Measurements from ENCODE around the gene CIAO3.
A peak's percentile ranks its signal among the peaks of the same experiment; 100 is the strongest.

Gene CIAO3

DNA sequence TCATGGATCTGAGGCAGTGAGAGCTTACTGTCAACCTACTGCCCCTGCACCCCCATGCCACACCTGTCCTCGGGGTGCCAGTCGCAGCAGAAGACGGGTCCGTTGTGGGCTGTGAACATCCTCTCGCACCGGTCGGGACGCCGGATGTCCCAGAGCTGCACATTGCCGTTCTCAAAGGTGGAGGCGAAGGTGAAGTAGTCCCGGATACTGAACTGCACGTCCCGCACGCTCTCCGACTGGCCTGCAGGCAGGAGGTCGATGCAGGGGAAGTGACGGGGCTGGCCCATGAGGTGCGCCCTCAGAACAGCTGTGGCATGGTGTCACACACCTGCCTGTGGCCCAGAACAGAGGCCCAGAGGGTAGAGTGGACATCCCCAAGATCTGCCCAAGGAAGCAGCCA lies 53.3 kb downstream of the CIAO3 start:
- DNase-seq = no peak

DNA sequence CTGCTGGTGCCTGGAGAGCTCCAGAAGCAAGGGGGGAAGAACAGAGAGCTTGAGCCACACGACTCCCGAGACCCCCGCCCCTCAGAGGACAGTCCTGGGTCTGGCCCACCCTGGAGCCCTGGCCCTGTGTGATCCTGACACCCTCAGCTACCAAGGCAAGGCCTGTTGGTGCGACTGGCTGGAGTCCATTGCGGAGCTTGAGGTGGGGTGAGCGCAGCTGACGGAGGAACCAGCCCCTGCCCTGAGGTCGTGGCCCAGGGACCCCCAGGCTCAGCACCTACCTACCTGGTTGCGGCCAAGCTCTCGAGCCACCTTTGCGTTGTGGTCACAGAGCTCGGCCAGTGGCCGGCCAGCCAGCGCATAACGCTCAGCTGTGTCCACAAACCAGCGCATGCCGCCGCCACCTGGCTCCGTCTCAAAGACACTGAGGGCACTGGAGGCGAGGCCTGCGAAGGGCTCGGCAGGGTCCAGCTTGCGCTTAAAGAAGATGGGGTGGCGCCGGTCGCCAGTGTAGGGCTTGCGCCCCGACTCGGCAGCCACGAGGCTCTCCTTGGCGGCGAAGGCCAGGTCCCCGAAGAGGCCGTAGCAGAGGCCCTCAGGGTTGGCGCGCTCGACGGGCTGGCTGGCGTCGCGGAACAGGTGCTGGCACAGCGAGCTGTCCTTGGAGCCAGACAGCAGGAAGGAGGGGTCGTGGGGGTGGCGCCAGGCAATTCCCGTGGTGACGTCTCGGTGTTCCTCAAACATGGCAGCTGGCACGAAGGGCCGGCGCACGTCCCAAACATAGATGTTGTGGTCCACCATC lies 54.1 kb downstream of the CIAO3 start:
- DNase-seq = no peak

DNA sequence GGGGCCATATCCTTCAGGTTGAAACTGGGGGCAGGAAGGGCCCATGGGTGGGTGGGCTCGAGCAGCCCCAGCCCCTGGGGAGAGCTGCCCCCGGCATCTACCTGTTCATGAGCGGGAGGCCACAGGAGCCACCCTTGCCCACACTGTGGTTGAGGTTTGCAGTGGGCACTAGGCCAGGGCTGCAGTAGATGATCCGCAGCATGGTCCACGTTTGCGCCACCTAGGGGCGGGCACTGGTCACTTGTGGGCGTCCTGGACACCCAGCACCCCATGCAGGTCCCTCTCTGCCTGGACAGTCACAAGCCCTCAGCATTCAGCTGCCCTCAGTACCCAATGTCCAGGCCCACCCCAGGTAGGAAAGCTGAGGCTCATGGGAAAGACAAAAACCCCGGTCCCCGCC lies 54.8 kb downstream of the CIAO3 start:
- DNase-seq = peak; percentile 44

DNA sequence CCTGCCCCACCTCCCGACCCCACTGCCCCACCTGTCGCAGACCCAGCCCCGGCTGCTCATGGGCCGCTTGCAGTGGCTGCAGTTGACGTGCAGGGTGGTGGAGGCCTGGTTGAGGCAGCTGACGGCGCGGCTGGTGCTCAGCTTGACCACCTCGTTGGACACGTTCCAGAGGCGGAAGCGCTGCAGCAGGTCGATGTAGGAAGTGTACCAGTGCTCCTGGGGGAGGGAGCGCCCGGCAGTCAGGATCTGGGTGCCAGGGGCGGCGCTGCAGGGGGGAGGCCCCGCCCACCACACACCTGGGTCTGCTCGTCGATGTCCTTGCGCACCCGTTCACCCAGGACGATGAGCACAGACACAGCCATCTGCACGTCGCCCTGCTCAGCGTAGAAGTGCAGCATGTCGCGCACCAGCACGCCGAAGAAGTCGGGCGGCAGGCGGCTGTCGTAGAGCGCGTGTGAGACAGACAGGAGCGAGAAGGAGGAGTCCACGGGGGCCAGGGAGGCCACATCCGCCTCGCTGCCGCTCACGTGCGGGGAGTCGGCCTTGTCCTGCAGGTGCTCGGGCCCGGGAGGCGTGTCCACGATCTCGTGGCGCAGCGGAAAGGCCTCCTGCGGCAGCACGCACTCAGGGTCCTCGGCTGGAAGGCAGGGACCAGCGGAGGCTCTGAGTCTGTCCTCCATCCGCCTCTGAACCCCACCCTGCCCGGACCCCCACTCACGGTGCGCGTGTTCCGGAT lies 55.7 kb downstream of the CIAO3 start:
- peak; percentile 72 for DNase-seq

DNA sequence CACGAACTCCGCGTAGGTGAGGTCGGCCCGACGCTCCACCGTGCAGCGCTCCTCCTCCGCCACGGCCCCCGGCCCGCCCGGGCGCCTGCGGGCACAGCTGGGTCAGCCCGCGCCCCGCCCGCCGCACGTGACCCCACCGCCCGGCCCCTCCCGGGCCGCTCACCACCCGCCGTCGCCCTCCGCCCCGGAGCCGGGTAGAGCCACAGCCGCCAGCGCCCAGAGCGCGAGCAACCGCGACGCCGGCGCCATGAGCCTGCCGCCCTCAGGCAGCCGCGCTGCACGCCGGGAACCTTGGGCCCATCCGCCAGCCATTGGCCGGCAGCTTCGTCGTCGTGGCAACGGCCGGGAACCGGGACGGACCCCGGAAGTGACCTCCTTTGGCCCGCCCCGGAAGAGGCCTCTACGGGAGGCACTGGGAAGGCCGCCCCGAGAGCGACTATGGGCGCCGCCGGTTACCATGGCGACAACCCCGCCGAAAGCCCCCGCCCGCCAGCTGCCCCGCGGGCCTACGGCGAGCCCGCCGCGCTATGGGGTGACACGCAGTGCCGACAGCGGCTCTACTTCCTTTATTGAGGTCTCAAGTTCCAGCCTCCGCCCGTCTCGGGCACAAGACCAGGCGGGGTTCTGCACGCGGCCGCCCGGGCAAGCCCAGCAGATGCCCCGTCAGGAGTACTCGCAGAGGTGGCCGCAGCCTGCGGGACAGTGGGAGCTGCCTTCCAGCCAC lies 56.6 kb downstream of the CIAO3 start, which contains the start of gene JMJD8:
TSS of gene JMJD8 (minus strand) at position 264 of the 724 bp plus-strand sequence. CDS start at position 249, 15 bp downstream.
- DNase-seq = peak; percentile 93

DNA sequence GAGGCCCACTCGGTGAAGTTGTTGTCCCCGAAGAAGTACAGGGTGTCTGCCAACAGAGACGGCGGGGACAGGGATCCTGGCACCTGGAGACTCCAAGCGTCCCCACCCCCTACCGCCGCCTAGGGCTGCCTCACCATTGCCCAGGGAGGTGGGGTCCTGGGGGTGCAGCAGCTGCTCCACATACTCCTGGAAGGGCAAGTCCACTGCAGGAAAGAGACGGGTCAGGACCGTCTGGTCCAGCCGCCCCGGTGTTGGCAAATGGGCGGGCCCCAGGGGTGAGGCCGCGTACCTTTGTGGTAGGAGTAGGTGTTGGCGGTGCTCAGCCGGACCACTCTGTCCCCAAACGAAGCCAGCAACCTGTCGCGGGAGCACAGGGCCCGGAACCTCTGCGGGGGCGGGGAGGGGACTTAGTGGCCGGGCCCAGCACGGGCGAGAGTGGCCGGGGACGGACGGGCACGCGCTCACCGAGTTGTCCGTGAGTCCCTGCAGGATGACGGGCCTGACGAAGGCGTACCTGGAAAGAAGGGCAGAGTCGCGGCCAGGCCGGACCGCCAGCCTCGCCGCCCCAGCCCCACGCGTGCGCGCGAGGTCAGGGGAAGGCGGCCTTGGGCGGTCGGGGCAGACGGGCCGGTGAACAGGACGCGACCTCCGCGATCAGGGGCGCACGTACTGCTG lies 57.3 kb downstream of the CIAO3 start:
- no peak for DNase-seq

DNA sequence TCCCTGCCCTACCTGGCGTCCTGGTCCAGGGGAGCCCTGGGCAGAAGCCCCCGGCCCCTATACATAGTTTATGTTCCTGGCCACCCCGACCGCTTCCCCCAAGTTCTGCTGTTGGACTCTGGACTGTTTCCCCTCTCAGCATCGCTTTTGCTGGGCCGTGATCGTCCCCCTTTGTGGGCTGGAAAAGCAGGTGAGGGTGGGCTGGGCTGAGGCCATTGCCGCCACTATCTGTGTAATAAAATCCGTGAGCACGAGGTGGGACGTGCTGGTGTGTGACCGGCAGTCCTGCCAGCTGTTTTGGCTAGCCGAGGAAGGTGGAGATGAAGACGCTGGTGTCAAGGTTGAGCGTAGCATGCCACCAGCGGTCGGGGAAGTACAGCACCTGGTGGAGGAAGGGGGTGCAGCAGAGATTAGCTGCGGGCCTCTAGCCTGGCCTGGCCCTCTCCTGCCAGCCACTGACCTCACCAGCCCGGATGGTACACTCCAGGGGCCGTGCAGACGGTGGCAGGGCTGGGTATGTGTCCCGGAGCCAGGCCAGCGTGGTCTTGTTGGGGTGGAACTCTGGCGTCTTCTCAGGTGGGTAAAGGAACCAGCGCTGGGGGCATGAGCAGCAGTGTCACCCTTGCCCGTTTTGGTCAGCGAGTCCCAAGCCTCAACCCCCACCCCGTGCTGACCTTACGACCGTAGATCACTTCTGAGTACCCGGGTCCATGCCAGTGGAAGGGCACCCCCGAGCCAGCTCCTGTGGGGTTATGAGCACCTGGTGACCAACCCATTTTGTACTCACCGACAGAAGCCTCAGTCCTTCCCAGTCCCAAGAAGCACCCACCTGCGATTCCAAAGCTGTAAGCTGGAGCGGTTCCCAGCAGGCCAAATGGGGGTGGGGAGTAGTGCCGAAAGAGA lies 58.1 kb downstream of the CIAO3 start:
- DNase-seq = no peak

DNA sequence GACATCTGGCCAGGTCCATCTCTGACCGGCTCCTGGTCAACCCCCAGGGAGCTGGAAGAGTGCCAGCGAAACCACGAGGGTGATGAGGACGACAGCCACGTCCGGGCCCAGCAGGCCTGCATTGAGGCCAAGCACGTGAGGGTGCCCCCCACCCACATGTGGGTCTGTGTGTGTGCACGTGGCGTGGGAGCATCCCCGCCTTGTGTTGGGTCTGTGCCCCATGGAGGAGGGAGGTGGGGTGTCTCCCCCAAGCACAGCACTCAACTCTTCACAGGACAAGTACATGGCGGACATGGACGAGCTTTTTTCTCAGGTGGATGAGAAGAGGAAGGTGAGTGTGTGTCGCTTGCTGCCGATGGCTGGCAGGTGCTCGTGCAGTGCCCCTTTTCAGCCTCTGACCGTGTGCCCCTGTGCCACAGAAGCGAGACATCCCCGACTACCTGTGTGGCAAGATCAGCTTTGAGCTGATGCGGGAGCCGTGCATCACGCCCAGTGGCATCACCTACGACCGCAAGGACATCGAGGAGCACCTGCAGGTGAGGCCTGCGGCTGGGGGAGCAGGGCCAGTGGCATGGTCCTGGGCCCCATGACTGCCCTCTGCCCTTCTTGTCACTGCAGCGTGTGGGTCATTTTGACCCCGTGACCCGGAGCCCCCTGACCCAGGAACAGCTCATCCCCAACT lies 58.9 kb downstream of the CIAO3 start:
- DNase-seq = no peak

DNA sequence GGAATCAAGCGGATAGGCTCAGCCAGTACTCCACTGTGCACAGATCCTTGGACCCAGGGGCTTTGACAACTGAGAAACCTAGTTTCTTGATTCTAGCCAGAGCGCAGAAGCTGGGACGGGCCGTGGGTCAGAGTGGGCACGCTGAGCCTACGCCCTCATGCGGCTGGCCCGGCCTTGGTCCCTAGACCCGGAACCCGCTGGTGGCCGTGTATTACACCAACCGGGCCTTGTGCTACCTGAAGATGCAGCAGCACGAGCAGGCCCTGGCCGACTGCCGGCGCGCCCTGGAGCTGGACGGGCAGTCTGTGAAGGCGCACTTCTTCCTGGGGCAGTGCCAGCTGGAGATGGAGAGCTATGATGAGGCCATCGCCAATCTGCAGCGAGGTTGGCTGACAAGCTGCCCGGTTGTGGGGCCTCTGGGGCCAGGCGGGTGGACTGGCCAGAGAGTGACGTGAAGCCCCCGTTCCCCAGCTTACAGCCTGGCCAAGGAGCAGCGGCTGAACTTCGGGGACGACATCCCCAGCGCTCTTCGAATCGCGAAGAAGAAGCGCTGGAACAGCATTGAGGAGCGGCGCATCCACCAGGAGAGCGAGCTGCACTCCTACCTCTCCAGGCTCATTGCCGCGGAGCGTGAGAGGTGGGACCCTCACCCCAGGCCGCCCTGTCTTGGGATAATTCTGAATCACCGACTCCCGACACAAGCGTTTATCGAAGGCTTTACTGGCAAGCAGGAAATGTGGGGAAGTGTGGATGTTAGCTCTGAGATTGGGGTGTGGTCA lies 59.6 kb downstream of the CIAO3 start:
- no peak for DNase-seq

DNA sequence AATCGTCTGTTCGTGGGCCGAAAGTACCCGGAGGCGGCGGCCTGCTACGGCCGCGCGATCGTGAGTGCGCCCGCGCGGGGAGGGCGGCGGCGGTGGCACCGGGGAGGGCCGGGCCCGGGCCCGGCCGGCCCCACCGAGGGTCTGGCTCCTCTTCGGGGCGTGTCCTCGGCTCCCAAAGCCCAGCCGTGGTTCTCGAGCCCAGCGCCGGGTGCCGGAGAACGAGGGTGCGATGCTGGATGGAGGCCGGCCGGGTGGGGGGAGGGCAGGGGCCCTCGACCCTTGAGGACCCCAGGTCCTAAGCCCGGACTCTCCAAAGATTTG lies 60.2 kb downstream of the CIAO3 start:
- no peak for DNase-seq

DNA sequence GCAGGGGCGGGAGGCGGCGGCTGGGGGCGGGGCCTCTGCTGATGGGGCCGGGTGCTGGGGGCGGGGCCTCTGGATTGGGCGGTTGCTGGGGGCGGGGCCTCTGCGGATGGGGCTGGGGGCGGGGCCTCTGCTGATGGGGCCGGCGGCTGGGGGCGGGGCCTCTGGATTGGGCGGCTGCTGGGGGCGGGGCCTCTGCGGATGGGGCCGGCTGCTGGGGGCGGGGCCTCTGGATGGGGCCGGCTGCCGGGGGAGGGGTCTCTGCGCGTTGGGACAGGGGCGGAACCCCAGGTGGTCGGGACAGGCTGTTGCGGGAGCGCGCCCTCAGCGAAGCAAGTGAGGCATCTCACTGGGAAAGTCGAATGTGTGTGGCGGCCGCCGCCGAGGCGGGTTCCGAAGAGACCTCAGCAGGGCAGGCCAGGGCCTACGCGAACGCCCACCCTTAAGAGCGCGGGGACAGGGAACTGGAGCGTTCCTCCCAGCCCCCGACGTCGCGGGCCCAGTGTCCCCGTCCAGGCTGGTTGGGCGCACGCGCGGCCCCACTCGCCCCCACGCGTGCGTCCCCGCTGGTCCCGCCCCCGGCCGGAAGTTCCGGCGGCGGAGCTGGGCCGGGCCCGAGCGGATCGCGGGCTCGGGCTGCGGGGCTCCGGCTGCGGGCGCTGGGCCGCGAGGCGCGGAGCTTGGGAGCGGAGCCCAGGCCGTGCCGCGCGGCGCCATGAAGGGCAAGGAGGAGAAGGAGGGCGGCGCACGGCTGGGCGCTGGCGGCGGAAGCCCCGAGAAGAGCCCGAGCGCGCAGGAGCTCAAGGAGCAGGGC lies 60.8 kb downstream of the CIAO3 start, which contains the start of gene STUB1:
TSS of gene STUB1 (plus strand) at position 597 of the 811 bp plus-strand sequence. CDS start at position 713, 116 bp downstream.
- no peak for DNase-seq

All from SHP77 treated with DMSO at 0.1 percent for 48 hours (cell line).